HepG2 (cell line): ENCODE measurements around the gene CDC42BPG. TPM values are rescaled to one million over a fixed set of nuclear protein-coding genes. Genes with fewer than 3 reads are reported as not detected.

Source experiments
- ATAC-seq: fragments of 200-7000 bp; cut with Tn5 transposase; 3 replicates; pipeline ENCODE4 v1.9.1; 2020; ENCODE audit warnings: mild to moderate bottlenecking, moderate library complexity
- BruUV-seq: library from RNA; stranded (reverse); fragments of 400-500 nt; replicated peaks from 2 replicates; lab custom pipeline; 2021; lab: Mats Ljungman, UMichigan
- CTCF ChIA-PET: fragments of 300-600 bp; formaldehyde crosslinking; extraction: SDS; loops from one replicate; lab custom pipeline; 2021; ENCODE audit warnings: low total read pairs, inconsistent platforms, low intra/inter-chr PET ratio; lab: Yijun Ruan, JAX
- POLR2A ChIA-PET: fragments of 350-600 bp; sonication (Branson Sonifier 250); formaldehyde crosslinking; loops from one replicate; lab custom pipeline; 2020; ENCODE audit warnings: antibody characterized with exemption, inconsistent platforms; lab: Yijun Ruan, JAX
- DNase-seq: peaks from one replicate; pipeline ENCODE4 v3.0.0-alpha.2; 2015; ENCODE audit warnings: low spot score
- FAIRE-seq: peaks from 3 replicates; lab custom pipeline; 2011; peaks lifted over from hg19 to GRCh38; lab: Jason Lieb, UNC
- H2AFZ ChIP-seq: one replicate; pipeline ENCODE4 v1.6.1; 2011; ENCODE audit warnings: low read length, inconsistent platforms
- H3K27ac ChIP-seq: fragments of 300-600 bp; 3 replicates; pipeline ENCODE4 v1.8.0; 2011; ENCODE audit warnings: mixed run types, mild to moderate bottlenecking, mixed read lengths, low read length, inconsistent platforms; ENCODE audit not compliant: insufficient read depth; ENCODE audit errors: extremely low read length
- H3K27me3 ChIP-seq, 2 experiments: fragments of 200-600 bp in 1 of 2; 2 replicates in 1 of 2; 3 replicates in 1 of 2; pipeline versions ENCODE4 v1.6.0 to v1.8.0; 2011; ENCODE audit warnings: low read length in 2 of 2, mild to moderate bottlenecking in 2 of 2, moderate library complexity in 2 of 2, inconsistent platforms in 1 of 2; ENCODE audit not compliant: insufficient read depth in 2 of 2, control insufficient read depth in 1 of 2
- H3K36me3 ChIP-seq, 2 experiments: fragments of 200-600 bp in 1 of 2; replicated peaks in 1 of 2; 2 replicates in 1 of 2; 3 replicates in 1 of 2; pipeline versions ENCODE4 v1.5.1 to v1.8.0; 2011; ENCODE audit warnings: low read length in 2 of 2, inconsistent platforms in 1 of 2; ENCODE audit not compliant: insufficient read depth in 2 of 2, control insufficient read depth in 1 of 2
- H3K4me1 ChIP-seq: 2 replicates; pipeline ENCODE4 v1.5.1; 2012; ENCODE audit warnings: low read length, inconsistent platforms; ENCODE audit not compliant: insufficient read depth
- H3K4me2 ChIP-seq: 2 replicates; pipeline ENCODE4 v1.6.0; 2011; ENCODE audit warnings: low read depth, low read length, inconsistent platforms
- H3K4me3 ChIP-seq, 3 experiments: fragments of 200-600 bp in 1 of 3; sonication (generic), shearing (Covaris generic) in 1 of 3; replicated peaks in 1 of 3; 2 replicates each; pipeline ENCODE4 v1.5.1; 2011 to 2016; ENCODE audit warnings: low read length in 3 of 3, inconsistent platforms in 2 of 3, low read depth in 2 of 3, mild to moderate bottlenecking in 2 of 3, control low read depth in 1 of 3, mixed read lengths in 1 of 3; ENCODE audit not compliant: insufficient read depth in 1 of 3
- H3K79me2 ChIP-seq: one replicate; pipeline ENCODE4 v1.6.1; 2011; ENCODE audit warnings: low read length, inconsistent platforms; ENCODE audit not compliant: insufficient read depth
- H3K9ac ChIP-seq: 2 replicates; pipeline ENCODE4 v1.6.0; 2011; ENCODE audit warnings: mild to moderate bottlenecking, low read depth, low read length, inconsistent platforms; ENCODE audit not compliant: insufficient read depth
- H3K9me3 ChIP-seq: 2 replicates; pipeline ENCODE4 v1.5.1; 2012; ENCODE audit warnings: mild to moderate bottlenecking, low read length
- H4K20me1 ChIP-seq: 2 replicates; pipeline ENCODE4 v1.6.0; 2011; ENCODE audit warnings: inconsistent platforms, mild to moderate bottlenecking, low read length, moderate library complexity; ENCODE audit not compliant: insufficient read depth
- ATF1 ChIP-seq: IDR thresholded peaks from 2 replicates; pipeline ENCODE4 v1.6.1; 2016; ENCODE audit warnings: mild to moderate bottlenecking, control low read depth
- KDM2A ChIP-seq: sonication (generic); formaldehyde crosslinking; IDR thresholded peaks from 2 replicates; pipeline ENCODE4 v1.4.0; 2020; ENCODE audit warnings: low read depth, missing genetic modification reagents, borderline replicate concordance
- MEIS1 ChIP-seq: sonication (generic); formaldehyde crosslinking; IDR thresholded peaks from 2 replicates; pipeline ENCODE4 v1.9.0; 2021; ENCODE audit warnings: mild to moderate bottlenecking, missing genetic modification reagents, moderate library complexity, borderline replicate concordance
- NCOA1 ChIP-seq: sonication (generic); formaldehyde crosslinking; IDR thresholded peaks from 2 replicates; pipeline ENCODE4 v1.9.0; 2021; ENCODE audit warnings: missing genetic modification reagents
- RXRB ChIP-seq: IDR thresholded peaks from 2 replicates; pipeline ENCODE4 v1.6.1; 2016; ENCODE audit warnings: borderline replicate concordance, missing genetic modification reagents, missing compliant biosample characterization
- SMAD9 ChIP-seq: sonication (generic); formaldehyde crosslinking; IDR thresholded peaks from 2 replicates; pipeline ENCODE4 v1.5.1; 2020; ENCODE audit warnings: mild to moderate bottlenecking, missing genetic modification reagents
- TCF12 ChIP-seq, 2 experiments: fragments of 450-650 bp in 1 of 2; sonication (generic) in 1 of 2; formaldehyde crosslinking in 1 of 2; IDR thresholded peaks; 2 replicates each; pipeline versions ENCODE4 v1.6.1 to v1.8.0; 2017 to 2022; ENCODE audit warnings: antibody characterized with exemption in 1 of 2, mild to moderate bottlenecking in 1 of 2, missing genetic modification reagents in 1 of 2, moderate library complexity in 1 of 2
- THAP11 ChIP-seq: IDR thresholded peaks from 2 replicates; pipeline ENCODE4 v1.6.1; 2016; ENCODE audit warnings: missing biosample characterization, missing genetic modification reagents
- XRCC5 ChIP-seq: fragments of 200-400 bp; formaldehyde crosslinking; optimal IDR thresholded peaks from 2 replicates; pipeline ENCODE3; 2017; ENCODE audit warnings: mild to moderate bottlenecking, low read length
- ZFP36 ChIP-seq: fragments of 150-350 bp; IDR thresholded peaks from 2 replicates; pipeline ENCODE4 v1.6.1; 2018; ENCODE audit warnings: borderline replicate concordance, low read length, low read depth; ENCODE audit not compliant: partially characterized antibody
- ZFP41 ChIP-seq: sonication (generic); formaldehyde crosslinking; IDR thresholded peaks from 2 replicates; pipeline ENCODE4 v1.4.0; 2020; ENCODE audit warnings: mild to moderate bottlenecking, missing genetic modification reagents, borderline replicate concordance
- ZFX ChIP-seq: sonication (generic); formaldehyde crosslinking; IDR thresholded peaks from 2 replicates; pipeline ENCODE4 v1.4.0; 2020; ENCODE audit warnings: mild to moderate bottlenecking, low read depth, missing genetic modification reagents, moderate library complexity
- ZMYM3 ChIP-seq: sonication (generic); formaldehyde crosslinking; IDR thresholded peaks from 2 replicates; pipeline ENCODE4 v1.5.1; 2020; ENCODE audit warnings: mild to moderate bottlenecking, missing genetic modification reagents
- ZNF367 ChIP-seq: sonication (generic); formaldehyde crosslinking; IDR thresholded peaks from 2 replicates; pipeline ENCODE4 v1.4.0; 2020; ENCODE audit warnings: missing genetic modification reagents, borderline replicate concordance
- ZNF589 ChIP-seq: sonication (generic); formaldehyde crosslinking; conservative IDR thresholded peaks from 2 replicates; pipeline ENCODE4 v1.8.0; 2022; ENCODE audit warnings: mild to moderate bottlenecking, moderate library complexity, missing genetic modification reagents
- ZNF773 ChIP-seq: sonication (generic); formaldehyde crosslinking; IDR thresholded peaks from 2 replicates; pipeline ENCODE4 v1.4.0; 2020; ENCODE audit warnings: missing genetic modification reagents, borderline replicate concordance
- ZNF780A ChIP-seq: sonication (generic); formaldehyde crosslinking; IDR thresholded peaks from 2 replicates; pipeline ENCODE4 v1.8.0; 2022; ENCODE audit warnings: mild to moderate bottlenecking, missing genetic modification reagents, moderate library complexity
- WGBS: methylation state at CpG from one replicate; pipeline ENCODE4 v1.1.6; 2017; ENCODE audit warnings: low lambda C conversion rate; 5-methylcytosine and 5-hydroxymethylcytosine counted together
- in situ Hi-C: cut with HindIII; loops from 2 replicates; pipeline ENCODE4 v1.10.0; 2017; ENCODE audit warnings: low pct_unique_long_range_greater_than_20kb; ENCODE audit not compliant: extremely low pct_ligation_motif_present
- intact Hi-C: fragments of 100-400 bp; cut with micrococcal nuclease; formaldehyde crosslinking; loops from one replicate; pipeline ENCODE4 v1.10.0; 2022; ENCODE audit not compliant: unreplicated experiment
- polyA plus RNA-seq, 8 experiments: library from polyadenylated mRNA; depleted of rRNA in 3 of 8; stranded (reverse) in 7 of 8; unstranded in 1 of 8; fragments of >200 nt; fragmentation: Illumina TruSeq in 4 of 8; extraction: Trizol in 4 of 8; gene quantifications; 2 replicates each; pipeline versions ENCODE4 v1.2.1 to v1.2.3, GENCODE V29; 2011 to 2016; ENCODE audit warnings: low read depth in 4 of 8, missing spikeins in 1 of 8, mixed read lengths in 1 of 8; ENCODE audit not compliant: insufficient read depth in 1 of 8
- total RNA-seq, 5 experiments: library from RNA; depleted of rRNA; stranded (reverse); fragments of >200 nt; fragmentation: Illumina TruSeq; extraction: Trizol; gene quantifications; 2 replicates each; pipeline ENCODE4 v1.2.3, GENCODE V29; 2016; ENCODE audit warnings: low read depth in 1 of 5
- TF ChIP-seq, protein P1 (sequence below): sonication (generic); formaldehyde crosslinking; IDR thresholded peaks from 2 replicates; pipeline ENCODE4 v1.4.0; 2020; ENCODE audit warnings: missing genetic modification reagents
- TF ChIP-seq, protein P2 (sequence below): IDR thresholded peaks from 2 replicates; pipeline ENCODE4 v1.6.1; 2018; ENCODE audit warnings: missing genetic modification reagents, mild to moderate bottlenecking, missing compliant biosample characterization

The CDC42BPG gene
- total and polyA plus RNA-seq, 2 of the 13 experiments (the other 11 are each of a cell fraction or from before 2014, with no cell fraction given), result 0.55 to 1.4 TPM

DNA sequence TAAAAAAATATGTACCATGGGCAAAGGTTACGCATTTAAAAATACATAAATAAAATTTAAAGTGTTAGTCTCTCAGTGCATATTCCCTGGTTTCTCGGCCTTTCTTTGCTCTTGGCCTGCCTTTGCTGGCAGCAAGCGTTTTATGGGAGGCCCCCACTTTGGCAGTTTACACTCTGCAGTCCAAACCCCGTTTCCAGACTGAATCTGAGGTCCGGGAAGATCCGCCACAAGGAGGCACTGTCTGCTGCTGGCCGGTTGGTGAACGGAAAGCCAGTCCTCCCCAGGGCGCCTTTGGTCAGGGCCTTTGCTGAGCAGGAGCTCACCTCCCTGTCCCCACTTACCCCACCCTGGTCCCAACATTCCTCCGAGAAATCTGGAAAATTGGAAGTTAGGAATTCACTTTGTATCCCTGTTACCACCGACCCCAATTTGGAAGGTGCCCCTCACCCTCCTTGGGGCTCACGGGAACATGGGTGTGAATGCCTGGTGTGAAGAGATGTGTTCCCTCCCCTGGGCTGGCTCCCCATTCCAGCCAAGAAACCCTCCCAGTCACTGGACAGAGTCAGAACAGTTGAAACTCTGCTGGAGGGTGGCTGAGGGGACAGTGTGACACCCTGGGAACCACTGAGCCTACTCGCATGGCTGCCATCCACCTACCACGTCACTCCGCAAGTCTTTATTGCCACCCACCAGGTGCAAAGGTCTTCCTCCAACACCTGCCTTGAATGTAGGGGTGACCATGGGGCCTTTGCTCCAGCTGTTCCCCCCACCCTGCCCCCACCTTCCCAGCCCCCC is 56.7 kb downstream of the CDC42BPG start:
- Histone ChIP-seq H2AFZ (no peak overlapping the region), H3K27ac (no peak overlapping the region), H3K4me1 (no peaks in the 10 kb centered on the region), H3K4me2 (no peak overlapping the region), H3K27me3 (no peaks in the 10 kb centered on the region), H3K9me3 (no peaks in the 10 kb centered on the region), H3K36me3 (no peaks in the 10 kb centered on the region), H3K4me3 (no peak overlapping the region), H3K9ac (no peak overlapping the region), H3K79me2 (no peaks in the 10 kb centered on the region), H4K20me1 (no peaks in the 10 kb centered on the region)
- FAIRE-seq (peak; percentile 56), ATAC-seq (peak; percentile 88), DNase-seq (peak; percentile 41)
- POLR2A ChIA-PET, result interaction anchor here (1.0 kb wide), 1 partner anchor 9 kb away, joined by 6 read pairs; the partner anchor contains the start of gene SF1
- intact Hi-C loops (loop anchor here (10.0 kb wide), 1 partner anchor 57 kb away; the partner anchor contains the start of gene CDC42BPG), in situ Hi-C loops (loop anchor here (5.0 kb wide), 1 partner anchor 105 kb away; no protein-coding TSS in a partner anchor)
- no TSS peak for BruUV-seq
- 45% methylated on average over 15 of the region's 15 CpGs for WGBS
- CTCF ChIA-PET, result interaction anchor here (1.1 to 1.5 kb wide), 2 partner anchors 60 to 61 kb away, joined by 3 to 7 read pairs; no protein-coding TSS in a partner anchor
- TF ChIP-seq, protein P1, sequence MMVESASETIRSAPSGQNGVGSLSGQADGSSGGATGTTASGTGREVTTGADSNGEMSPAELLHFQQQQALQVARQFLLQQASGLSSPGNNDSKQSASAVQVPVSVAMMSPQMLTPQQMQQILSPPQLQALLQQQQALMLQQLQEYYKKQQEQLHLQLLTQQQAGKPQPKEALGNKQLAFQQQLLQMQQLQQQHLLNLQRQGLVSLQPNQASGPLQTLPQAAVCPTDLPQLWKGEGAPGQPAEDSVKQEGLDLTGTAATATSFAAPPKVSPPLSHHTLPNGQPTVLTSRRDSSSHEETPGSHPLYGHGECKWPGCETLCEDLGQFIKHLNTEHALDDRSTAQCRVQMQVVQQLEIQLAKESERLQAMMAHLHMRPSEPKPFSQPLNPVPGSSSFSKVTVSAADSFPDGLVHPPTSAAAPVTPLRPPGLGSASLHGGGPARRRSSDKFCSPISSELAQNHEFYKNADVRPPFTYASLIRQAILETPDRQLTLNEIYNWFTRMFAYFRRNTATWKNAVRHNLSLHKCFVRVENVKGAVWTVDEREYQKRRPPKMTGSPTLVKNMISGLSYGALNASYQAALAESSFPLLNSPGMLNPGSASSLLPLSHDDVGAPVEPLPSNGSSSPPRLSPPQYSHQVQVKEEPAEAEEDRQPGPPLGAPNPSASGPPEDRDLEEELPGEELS, result no peak
- TF ChIP-seq ZFP36, result no peak
- TF ChIP-seq ZNF773 (CRISPR knock-in tag), result no peak
- peak; percentile 42; the same call in 1 of the 2 replicates for TF ChIP-seq KDM2A (CRISPR knock-in tag)
- 0 out of 2 replicates have a peak, but pooled peaks have one; percentile 31 for TF ChIP-seq ZMYM3 (CRISPR knock-in tag)
- peak; percentile 57 for TF ChIP-seq THAP11 (CRISPR knock-in tag)
- TF ChIP-seq MEIS1 (CRISPR knock-in tag), result no peak
- TF ChIP-seq ATF1 (CRISPR knock-in tag), result no peak
- TF ChIP-seq ZNF589 (CRISPR knock-in tag), result no peak
- TF ChIP-seq, protein P2, sequence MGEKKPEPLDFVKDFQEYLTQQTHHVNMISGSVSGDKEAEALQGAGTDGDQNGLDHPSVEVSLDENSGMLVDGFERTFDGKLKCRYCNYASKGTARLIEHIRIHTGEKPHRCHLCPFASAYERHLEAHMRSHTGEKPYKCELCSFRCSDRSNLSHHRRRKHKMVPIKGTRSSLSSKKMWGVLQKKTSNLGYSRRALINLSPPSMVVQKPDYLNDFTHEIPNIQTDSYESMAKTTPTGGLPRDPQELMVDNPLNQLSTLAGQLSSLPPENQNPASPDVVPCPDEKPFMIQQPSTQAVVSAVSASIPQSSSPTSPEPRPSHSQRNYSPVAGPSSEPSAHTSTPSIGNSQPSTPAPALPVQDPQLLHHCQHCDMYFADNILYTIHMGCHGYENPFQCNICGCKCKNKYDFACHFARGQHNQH (CRISPR knock-in tag), result 0 out of 2 replicates have a peak, but pooled peaks have one; percentile 31
- peak; percentile 31; the same call in 1 of the 2 replicates for TF ChIP-seq ZFX (CRISPR knock-in tag)
- no peak for TF ChIP-seq ZNF367
- TF ChIP-seq ZFP41 (CRISPR knock-in tag), result no peak
- no peak for TF ChIP-seq TCF12 (IDR thresholded peaks at IDR 0.05)
- TF ChIP-seq TCF12 (CRISPR knock-in tag; IDR thresholded peaks at IDR 0.05), result no peak
- TF ChIP-seq RXRB, result 0 out of 2 replicates have a peak, but pooled peaks have one; percentile 8
- TF ChIP-seq XRCC5, result peak; percentile 69
- 0 out of 2 replicates have a peak, but pooled peaks have one; percentile 19 for TF ChIP-seq SMAD9
- TF ChIP-seq ZNF780A, result no peak
- TF ChIP-seq NCOA1 (CRISPR knock-in tag), result no peak
